GM12872 (cell line): Measurements from ENCODE around the gene DDAH2.

Experiments used
- TF ChIP-seq, protein P1 (sequence below): IDR thresholded peaks from 3 replicates; pipeline ENCODE4 v1.5.1; 2011; ENCODE audit warnings: low read depth, mild to moderate bottlenecking, low read length, moderate library complexity; ENCODE audit not compliant: insufficient read depth

The DDAH2 gene

GRCh38 chr6:31713991-31714684, 15.0 kb downstream of the DDAH2 start:
- TF ChIP-seq, protein P1, sequence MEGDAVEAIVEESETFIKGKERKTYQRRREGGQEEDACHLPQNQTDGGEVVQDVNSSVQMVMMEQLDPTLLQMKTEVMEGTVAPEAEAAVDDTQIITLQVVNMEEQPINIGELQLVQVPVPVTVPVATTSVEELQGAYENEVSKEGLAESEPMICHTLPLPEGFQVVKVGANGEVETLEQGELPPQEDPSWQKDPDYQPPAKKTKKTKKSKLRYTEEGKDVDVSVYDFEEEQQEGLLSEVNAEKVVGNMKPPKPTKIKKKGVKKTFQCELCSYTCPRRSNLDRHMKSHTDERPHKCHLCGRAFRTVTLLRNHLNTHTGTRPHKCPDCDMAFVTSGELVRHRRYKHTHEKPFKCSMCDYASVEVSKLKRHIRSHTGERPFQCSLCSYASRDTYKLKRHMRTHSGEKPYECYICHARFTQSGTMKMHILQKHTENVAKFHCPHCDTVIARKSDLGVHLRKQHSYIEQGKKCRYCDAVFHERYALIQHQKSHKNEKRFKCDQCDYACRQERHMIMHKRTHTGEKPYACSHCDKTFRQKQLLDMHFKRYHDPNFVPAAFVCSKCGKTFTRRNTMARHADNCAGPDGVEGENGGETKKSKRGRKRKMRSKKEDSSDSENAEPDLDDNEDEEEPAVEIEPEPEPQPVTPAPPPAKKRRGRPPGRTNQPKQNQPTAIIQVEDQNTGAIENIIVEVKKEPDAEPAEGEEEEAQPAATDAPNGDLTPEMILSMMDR, result no peak

DNA sequence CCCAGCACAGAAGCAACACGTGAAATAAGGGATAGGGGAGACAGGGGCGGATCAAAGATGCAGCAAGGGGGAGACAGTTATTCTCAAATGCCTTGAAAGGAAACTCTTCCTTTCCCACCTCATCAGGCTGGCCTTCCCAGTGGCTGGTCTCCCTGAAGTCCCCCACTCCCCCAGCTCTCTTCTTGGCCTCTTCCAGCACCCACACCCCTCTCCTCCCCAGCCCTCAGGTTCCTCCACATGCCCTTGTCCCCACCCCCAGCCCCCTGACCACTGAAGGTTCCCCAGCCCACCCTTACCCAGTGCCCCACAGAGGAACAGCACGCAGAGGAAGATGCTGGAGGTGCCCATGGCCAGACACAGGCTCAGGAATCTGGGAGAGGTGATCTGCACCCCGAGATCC, 15.6 kb downstream of the DDAH2 start:
- TF ChIP-seq, protein P1, result no peak

- TF ChIP-seq, protein P1, result peak; percentile 39; the same call in 2 of the 3 replicates
These were observed 16.8 kb downstream of the DDAH2 start for GRCh38 chr6:31712296-31712695.

- TF ChIP-seq, protein P1, result no peak
These were observed 17.9 kb downstream of the DDAH2 start for GRCh38 chr6:31711233-31711632.

- TF ChIP-seq, protein P1, result no peak
These were observed 18.4 kb downstream of the DDAH2 start for GRCh38 chr6:31710523-31711219.

- TF ChIP-seq, protein P1, result no peak
These were observed 20.9 kb downstream of the DDAH2 start for GRCh38 chr6:31708224-31708623.

GRCh38 chr6:31707701-31708100, 21.4 kb downstream of the DDAH2 start:
- TF ChIP-seq, protein P1, result no peak
